Heart right ventricle (tissue), 16 donors: ENCODE data around the gene ORAI3. TPM values are rescaled to one million over a fixed set of nuclear protein-coding genes. Genes with fewer than 3 reads are reported as not detected.

Experiments used
- ATAC-seq, 8 donors: fragments of 200-7000 bp; cut with Tn5 transposase; one replicate each; pipeline ENCODE4 v1.9.1; 2020; ENCODE audit warnings: mild to moderate bottlenecking in 8 of 8, moderate library complexity in 8 of 8, moderate number of reproducible peaks in 1 of 8
- DNase-seq, 2 donors: peaks; one replicate each; pipeline ENCODE4 v3.0.0-alpha.2; 2020
- H3K27ac ChIP-seq, 10 donors: fragments of 200-600 bp; sonication (generic) in 2 of 10; one replicate each; pipeline versions ENCODE4 v1.5.0 to v1.8.0; 2020 to 2022; ENCODE audit warnings: mild to moderate bottlenecking in 3 of 10
- H3K27me3 ChIP-seq, 7 donors: fragments of 200-600 bp; one replicate each; pipeline ENCODE4 v1.8.0; 2021 to 2022; ENCODE audit warnings: mild to moderate bottlenecking in 2 of 7
- H3K36me3 ChIP-seq, 9 donors: fragments of 200-600 bp; sonication (generic) in 1 of 9; one replicate each; pipeline versions ENCODE4 v1.5.0 to v1.8.0; 2020 to 2022; ENCODE audit warnings: mild to moderate bottlenecking in 2 of 9
- H3K4me1 ChIP-seq, 9 donors: fragments of 200-600 bp; sonication (generic) in 1 of 9; one replicate each; pipeline versions ENCODE4 v1.5.0 to v1.8.0; 2020 to 2022; ENCODE audit warnings: mild to moderate bottlenecking in 4 of 9
- H3K4me3 ChIP-seq, 10 donors: fragments of 200-600 bp; sonication (generic) in 2 of 10; one replicate each; pipeline versions ENCODE4 v1.5.0 to v1.8.0; 2020 to 2022; ENCODE audit warnings: mild to moderate bottlenecking in 7 of 10, moderate library complexity in 2 of 10
- H3K9me3 ChIP-seq, 11 donors: fragments of 200-600 bp in 10 of 11; sonication (generic) in 2 of 11; one replicate each; pipeline versions ENCODE4 v1.5.0 to v1.8.0; 2013 to 2022; ENCODE audit warnings: mild to moderate bottlenecking in 2 of 11, control low read depth in 1 of 11, moderate library complexity in 1 of 11
- CTCF ChIP-seq, 9 donors: fragments of 200-600 bp; sonication (generic) in 2 of 9; IDR thresholded peaks; one replicate each; pipeline versions ENCODE4 v1.5.0 to v1.8.0; 2021 to 2022; ENCODE audit warnings: antibody characterized with exemption in 9 of 9, mild to moderate bottlenecking in 5 of 9, moderate library complexity in 1 of 9
- WGBS, 2 donors: extraction: QIAGEN DNeasy Blood & Tissue Kit; methylation state at CpG; one replicate each; pipeline ENCODE4 v1.1.7; 2013; ENCODE audit warnings: inconsistent platforms in 1 of 2; 5-methylcytosine and 5-hydroxymethylcytosine counted together
- intact Hi-C, 10 donors: fragments of 100-400 bp; cut with DNase I; formaldehyde crosslinking; loops; one replicate each; pipeline versions ENCODE4 v1.11.1 to v1.14.2; 2022
- polyA plus RNA-seq, 2 donors: library from polyadenylated mRNA; stranded (reverse); fragments of 200-250 nt; gene quantifications; one replicate each; pipeline ENCODE4 v1.2.3, GENCODE V29; 2013
- total RNA-seq, 10 donors: library from RNA; stranded (reverse); fragmentation: NEBNext Ultra II Directional in 3 of 10; extraction: Animal tissue kit (Norgen Biotek cat#: 25700) in 3 of 10; gene quantifications; one replicate each; pipeline versions ENCODE4 v1.2.1 to v1.2.4, GENCODE V29; 2021 to 2023
- donor health status: Arrhythmogenic right ventricular cardiomyopathy.
- donor health status: ischemic (EF 13 %, LVEDD 7.1; RV severe dilation, severe dysfunction).
- donor health status: healthy with polysubstance abuse.
- donor health status: DM: no; HTN: yes; CAD: no.
- donor health status: DM: no; HTN: no; CAD: no.
- donor health status: ischemic (EF 25% LVEDD 6.9; RV normal size, moderate dysfunction).
- donor health status: ischemic (EF 25% LVEDD 5.7; RV mildly dilated, moderate dysfunction).
- donor health status: healthy.
- donor health status: DM: yes; HTN: yes; CAD: no.
- donor health status: Ischemic cardiomyopathy.
- donor health status: ischemic (EF 35%, LVEDD 5.7; RV mildly dilated, moderate dysfunction).
- donor health status: nonischemic (EF 11% LVEDD 7.7; RV severe dilation, severe dysfunction).
- donor health status: DM: yes; HTN: yes; CAD: no.
- donor health status: PGD.
- donor health status: ischemic (EF 29% LVEDD 5.4; RV normal size, mild dysfunction).
- donor health status: nonischemic (EF 23%, LVEDD 6.1; RV moderate dilation, normal function).

The ORAI3 gene
- total and polyA plus RNA-seq, 12 donors, result 7.8 to 19.8 (median 11.4) TPM

DNA sequence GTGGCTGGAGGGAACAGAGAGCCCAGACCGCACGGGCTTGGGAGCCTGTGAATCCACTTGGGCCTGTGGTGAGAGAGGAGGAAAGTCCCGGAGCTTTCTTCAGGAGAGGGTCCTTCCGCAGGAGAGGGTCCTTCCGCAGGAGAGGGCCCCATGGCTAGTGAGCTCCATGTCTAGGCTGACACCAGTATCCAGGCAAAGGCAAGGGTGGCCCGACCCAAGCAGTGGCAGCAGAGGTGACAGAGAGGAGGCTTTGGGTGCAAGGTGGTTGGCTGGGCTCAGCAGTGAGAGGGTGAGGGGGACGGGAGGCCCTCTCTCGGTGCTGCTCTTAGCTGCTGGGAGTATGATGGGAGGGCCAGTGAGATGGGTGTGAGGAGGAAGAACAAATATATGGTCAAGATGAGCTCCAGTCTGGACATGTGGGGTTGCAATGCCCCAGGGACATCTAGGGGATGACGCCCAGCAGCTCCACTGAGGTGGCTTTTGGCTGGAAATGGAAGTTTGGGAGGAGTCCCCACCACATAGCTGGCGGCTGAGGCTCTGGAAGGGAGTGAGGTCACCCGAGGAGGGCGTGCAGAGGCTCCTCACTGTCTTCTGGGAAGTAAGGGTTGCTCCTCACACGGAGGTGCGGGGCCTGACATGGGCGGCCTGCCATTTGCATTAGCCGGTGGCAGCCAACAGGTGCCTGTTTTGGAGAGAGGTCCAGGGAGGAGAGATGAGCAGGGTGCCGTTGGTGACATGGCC lies 33.9 kb downstream of the ORAI3 start:
- no peak for TF ChIP-seq CTCF (IDR thresholded peaks at IDR 0.05)
- no peaks in the 10 kb centered on the region for H3K27me3 ChIP-seq
- no peaks in the 10 kb centered on the region for H3K9me3 ChIP-seq
- no peak for DNase-seq
- intact Hi-C loops, result loop anchor here in 9 of 10 donors (5.0 to 10.0 kb wide), 12 partner anchors 50 to 892 kb away; partner anchors contain the start of genes STX4 (in 2 of the 9), ZNF267 (in 2 of the 9), ZNF843 (in 2 of the 9) and PRSS53 (in 1 of the 9)
- H3K36me3 ChIP-seq, result peaks cover 0 to 84% (median 11%) of the 10 kb centered on the region in 9 donors
- H3K27ac ChIP-seq, result peak overlapping the region in 1 of 10 donors; percentile 51
- 82 to 83% methylated on average over 17 of the region's 17 CpGs for WGBS, 2 donors
- H3K4me1 ChIP-seq, result peaks cover 8 to 19% (median 14%) of the 10 kb centered on the region in 9 donors
- peak in 1 of 8 donors; percentile 30 for ATAC-seq
- no peak overlapping the region for H3K4me3 ChIP-seq

DNA sequence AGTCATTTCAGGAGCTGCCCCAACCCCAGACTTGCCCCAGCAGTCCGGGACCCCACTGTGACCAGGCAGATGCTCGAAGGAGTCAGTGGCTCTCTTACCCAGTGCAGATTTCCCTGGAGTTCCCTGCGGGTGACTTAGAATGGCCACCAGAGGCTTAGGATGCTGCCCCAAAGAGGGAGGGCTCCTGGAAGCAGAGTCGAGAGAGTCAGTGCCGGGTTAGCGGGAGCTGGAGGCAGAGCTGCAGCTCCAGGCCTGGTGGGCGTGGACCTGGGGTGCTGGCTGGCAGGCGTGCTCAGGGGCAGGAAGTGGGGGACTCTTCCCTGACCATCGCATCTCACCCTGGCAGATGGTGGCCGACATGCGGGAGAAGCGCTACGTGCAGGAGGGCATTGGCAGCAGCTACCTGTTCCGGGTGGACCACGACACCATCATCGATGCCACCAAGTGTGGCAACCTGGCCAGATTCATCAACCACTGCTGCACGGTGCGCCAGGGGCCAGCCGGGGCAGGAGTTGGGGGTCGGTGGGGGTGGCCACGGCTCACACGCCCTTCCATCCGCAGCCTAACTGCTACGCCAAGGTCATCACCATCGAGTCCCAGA lies 34.5 kb downstream of the ORAI3 start:
- Histone ChIP-seq H3K27ac (peak overlapping the region in 1 of 10 donors; percentile 51), H3K4me1 (peaks cover 8 to 19% (median 14%) of the 10 kb centered on the region in 9 donors), H3K4me3 (no peak overlapping the region), H3K9me3 (no peaks in the 10 kb centered on the region), H3K27me3 (no peaks in the 10 kb centered on the region), H3K36me3 (peaks cover 0 to 84% (median 10%) of the 10 kb centered on the region in 9 donors)
- TF ChIP-seq CTCF (IDR thresholded peaks at IDR 0.05), result no peak
- no peak for ATAC-seq
- intact Hi-C loops, result loop anchor here in 9 of 10 donors (5.0 to 10.0 kb wide), 12 partner anchors 49 to 891 kb away; partner anchors contain the start of genes STX4 (in 2 of the 9), ZNF267 (in 2 of the 9), ZNF843 (in 2 of the 9) and PRSS53 (in 1 of the 9)
- WGBS, 2 donors, result 84 to 85% methylated on average over 25 of the region's 25 CpGs
- no peak for DNase-seq

- no peaks in the 10 kb centered on the region for H3K27me3 ChIP-seq
- WGBS, 2 donors, result 82 to 83% methylated on average over 14 of the region's 14 CpGs
- DNase-seq, result no peak
- no peak for TF ChIP-seq CTCF (IDR thresholded peaks at IDR 0.05)
- H3K4me3 ChIP-seq, result no peak overlapping the region
- no peaks in the 10 kb centered on the region for H3K9me3 ChIP-seq
- H3K4me1 ChIP-seq, result peaks cover 8 to 19% (median 14%) of the 10 kb centered on the region in 9 donors
- H3K27ac ChIP-seq, result peak overlapping the region in 1 of 10 donors; percentile 64
- peaks cover 0 to 78% (median 10%) of the 10 kb centered on the region in 9 donors for H3K36me3 ChIP-seq
- ATAC-seq, result peak in 1 of 8 donors; percentile 4
- intact Hi-C loops, result loop anchor here (2.0 to 10.0 kb wide), 17 partner anchors 48 to 891 kb away; partner anchors contain the start of genes ZNF843 (in 6 of the 10), STX4 (in 2 of the 10), VKORC1 (in 2 of the 10) and ZNF267 (in 2 of the 10)
Measured at GRCh38 chr16:30983898-30984610, 35.2 kb downstream of the ORAI3 start.
